HepG2 (cell line): ENCODE measurements around the gene TUBB2B. TPM values are rescaled to one million over a fixed set of nuclear protein-coding genes. Genes with fewer than 3 reads are reported as not detected.

Source experiments
- ARID4A ChIP-seq: sonication (generic); formaldehyde crosslinking; IDR thresholded peaks from 2 replicates; pipeline ENCODE4 v1.5.0; 2020; ENCODE audit warnings: mild to moderate bottlenecking, missing genetic modification reagents, borderline replicate concordance
- ARID5B ChIP-seq: IDR thresholded peaks from 2 replicates; pipeline ENCODE4 v1.4.0; 2020; ENCODE audit warnings: mild to moderate bottlenecking, missing genetic modification reagents
- GATAD1 ChIP-seq: IDR thresholded peaks from 2 replicates; pipeline ENCODE4 v1.6.1; 2016; ENCODE audit warnings: missing genetic modification reagents, missing compliant biosample characterization
- GPN1 ChIP-seq: sonication (generic); formaldehyde crosslinking; IDR thresholded peaks from 2 replicates; pipeline ENCODE4 v1.5.1; 2020; ENCODE audit warnings: missing genetic modification reagents, borderline replicate concordance
- HMG20B ChIP-seq: conservative IDR thresholded peaks from 2 replicates; pipeline ENCODE4 v1.6.1; 2016; ENCODE audit warnings: missing genetic modification reagents, missing compliant biosample characterization
- HOXA3 ChIP-seq: sonication (generic); formaldehyde crosslinking; IDR thresholded peaks from 2 replicates; pipeline ENCODE4 v1.5.0; 2020; ENCODE audit warnings: missing genetic modification reagents
- KAT7 ChIP-seq: IDR thresholded peaks from 2 replicates; pipeline ENCODE4 v1.6.1; 2018; ENCODE audit warnings: borderline replicate concordance, missing compliant biosample characterization
- SIX4 ChIP-seq: sonication (generic); formaldehyde crosslinking; IDR thresholded peaks from 2 replicates; pipeline ENCODE4 v1.4.0; 2020; ENCODE audit warnings: missing genetic modification reagents
- SKI ChIP-seq: fragments of 450-650 bp; IDR thresholded peaks from one replicate; pipeline ENCODE4 v1.6.1; 2018; ENCODE audit warnings: mild to moderate bottlenecking; ENCODE audit not compliant: partially characterized antibody
- THAP7 ChIP-seq: sonication (generic); formaldehyde crosslinking; IDR thresholded peaks from 2 replicates; pipeline ENCODE4 v1.8.1; 2023; ENCODE audit warnings: mild to moderate bottlenecking, missing genetic modification reagents
- ZBTB2 ChIP-seq: sonication (generic); formaldehyde crosslinking; IDR thresholded peaks from 2 replicates; pipeline ENCODE4 v1.8.0; 2022; ENCODE audit warnings: low read depth, missing genetic modification reagents
- ZFP36L2 ChIP-seq: sonication (generic); formaldehyde crosslinking; IDR thresholded peaks from 2 replicates; pipeline ENCODE4 v1.4.0; 2020; ENCODE audit warnings: missing genetic modification reagents
- ZNF335 ChIP-seq: sonication (generic); formaldehyde crosslinking; IDR thresholded peaks from 2 replicates; pipeline ENCODE4 v1.4.0; 2020; ENCODE audit warnings: missing genetic modification reagents
- ZNF44 ChIP-seq: sonication (generic); formaldehyde crosslinking; IDR thresholded peaks from 2 replicates; pipeline ENCODE4 v1.5.1; 2020; ENCODE audit warnings: mild to moderate bottlenecking, missing genetic modification reagents
- ZNF468 ChIP-seq: sonication (generic); formaldehyde crosslinking; IDR thresholded peaks from 2 replicates; pipeline ENCODE4 v1.8.0; 2022; ENCODE audit warnings: mild to moderate bottlenecking, moderate library complexity, missing genetic modification reagents
- ZNF703 ChIP-seq: sonication (generic); formaldehyde crosslinking; IDR thresholded peaks from 2 replicates; pipeline ENCODE4 v1.5.1; 2020; ENCODE audit warnings: missing genetic modification reagents, mild to moderate bottlenecking, moderate library complexity, borderline replicate concordance
- ZNF749 ChIP-seq: sonication (generic); formaldehyde crosslinking; IDR thresholded peaks from 2 replicates; pipeline ENCODE4 v1.8.0; 2022; ENCODE audit warnings: mild to moderate bottlenecking, missing genetic modification reagents, moderate library complexity, borderline replicate concordance
- ZNF839 ChIP-seq: sonication (generic); formaldehyde crosslinking; IDR thresholded peaks from 2 replicates; pipeline ENCODE4 v1.4.0; 2020; ENCODE audit warnings: missing genetic modification reagents, mild to moderate bottlenecking, borderline replicate concordance
- polyA plus RNA-seq, 8 experiments: library from polyadenylated mRNA; depleted of rRNA in 3 of 8; stranded (reverse) in 7 of 8; unstranded in 1 of 8; fragments of >200 nt; fragmentation: Illumina TruSeq in 4 of 8; extraction: Trizol in 4 of 8; gene quantifications; 2 replicates each; pipeline versions ENCODE4 v1.2.1 to v1.2.3, GENCODE V29; 2011 to 2016; ENCODE audit warnings: low read depth in 4 of 8, missing spikeins in 1 of 8, mixed read lengths in 1 of 8; ENCODE audit not compliant: insufficient read depth in 1 of 8
- total RNA-seq, 5 experiments: library from RNA; depleted of rRNA; stranded (reverse); fragments of >200 nt; fragmentation: Illumina TruSeq; extraction: Trizol; gene quantifications; 2 replicates each; pipeline ENCODE4 v1.2.3, GENCODE V29; 2016; ENCODE audit warnings: low read depth in 1 of 5

TUBB2B gene
- total and polyA plus RNA-seq, 2 of the 13 experiments (the other 11 are each of a cell fraction or from before 2014, with no cell fraction given), result 10.3 to 23.6 TPM

GRCh38 chr6:3251462-3252314 is 24.2 kb upstream of the TUBB2B start (continued):
- peak; percentile 49; the same call in 1 of the 2 replicates for TF ChIP-seq ARID5B (CRISPR knock-in tag)
- no peak for TF ChIP-seq ZBTB2
- TF ChIP-seq KAT7 (CRISPR knock-in tag), result no peak
- no peak for TF ChIP-seq ZNF703 (CRISPR knock-in tag)
- TF ChIP-seq HMG20B, result no peak
- TF ChIP-seq ZNF335 (CRISPR knock-in tag), result no peak
- TF ChIP-seq ZFP36L2 (CRISPR knock-in tag), result no peak
- no peak for TF ChIP-seq ZNF468
- TF ChIP-seq ZNF44 (CRISPR knock-in tag), result peak; percentile 79; the same call in 1 of the 2 replicates
- TF ChIP-seq ZNF839, result no peak
- peak; percentile 20; the same call in 1 of the 2 replicates for TF ChIP-seq ARID4A (CRISPR knock-in tag)
- 0 out of 2 replicates have a peak, but pooled peaks have one; percentile 50 for TF ChIP-seq GATAD1 (CRISPR knock-in tag)
- no peak for TF ChIP-seq THAP7
- no peak for TF ChIP-seq SKI
- no peak; the same call in 1 of the 2 replicates for TF ChIP-seq HOXA3 (CRISPR knock-in tag)
- TF ChIP-seq GPN1, result no peak
- TF ChIP-seq SIX4 (CRISPR knock-in tag), result peak; percentile 82
- TF ChIP-seq ZNF749 (CRISPR knock-in tag), result no peak
